Hematopoietic multipotent progenitor cell treated with erythropoietin and hydrocortisone succinate and interleukin-3 and kit ligand, for 17 days (in vitro differentiated cells): ENCODE data around the gene MRPL12.

Experiments
- DNase-seq: peaks from one replicate; pipeline ENCODE4 v3.0.0-alpha.2; 2015; ENCODE audit warnings: low spot score

Gene MRPL12

GRCh38 chr17:81701288-81702071, 1.7 kb upstream of the MRPL12 start:
- DNase-seq = peak; percentile 16

GRCh38 chr17:81703747-81704654, 834 bp downstream of the MRPL12 start:
- no peak for DNase-seq

- DNase-seq = no peak
These were observed 2.5 kb downstream of the MRPL12 start for GRCh38 chr17:81705518-81706231.

GRCh38 chr17:81706232-81706611, 3.1 kb downstream of the MRPL12 start:
- no peak for DNase-seq

- DNase-seq = no peak
These were observed 3.8 kb downstream of the MRPL12 start for GRCh38 chr17:81706757-81707624.

GRCh38 chr17:81707725-81708646, 4.8 kb downstream of the MRPL12 start:
- no peak for DNase-seq

GRCh38 chr17:81708739-81709185, 5.6 kb downstream of the MRPL12 start:
- no peak for DNase-seq

- no peak for DNase-seq
These were observed 7.5 kb downstream of the MRPL12 start for GRCh38 chr17:81710514-81711308.

GRCh38 chr17:81711814-81712467, 8.8 kb downstream of the MRPL12 start, which contains the start of gene SLC25A10:
TSS of gene SLC25A10 (plus strand) at chr17:81712284. CDS start at chr17:81712427, 143 bp downstream.
- peak; percentile 73 for DNase-seq

GRCh38 chr17:81712468-81713003, 9.4 kb downstream of the MRPL12 start:
- DNase-seq = no peak

- DNase-seq = no peak
These were observed 9.9 kb downstream of the MRPL12 start for GRCh38 chr17:81713004-81713555.

- DNase-seq = no peak
These were observed 10.6 kb downstream of the MRPL12 start for GRCh38 chr17:81713556-81714411.

GRCh38 chr17:81714412-81715106, 11.4 kb downstream of the MRPL12 start:
- DNase-seq = no peak

- DNase-seq = no peak
These were observed 12.1 kb downstream of the MRPL12 start for GRCh38 chr17:81715107-81715871.

GRCh38 chr17:81715872-81716673, 12.9 kb downstream of the MRPL12 start:
- DNase-seq = no peak
